Coronary artery (tissue), 2 donors: ENCODE results near the gene CD22.

ENCODE experiments used
- DNase-seq: peaks from one replicate; pipeline ENCODE4 v3.0.0-alpha.2; 2017; ENCODE audit warnings: low spot score
- H3K27ac ChIP-seq, 2 donors: fragments of 200-600 bp; sonication (generic); one replicate each; pipeline ENCODE4 v1.5.1; 2016 to 2019
- H3K4me3 ChIP-seq: fragments of 200-600 bp; sonication (generic); 2 replicates; pipeline ENCODE4 v1.5.1; 2016; ENCODE audit warnings: mild to moderate bottlenecking, moderate library complexity
- CTCF ChIP-seq: fragments of 200-600 bp; sonication (generic); IDR thresholded peaks from one replicate; pipeline ENCODE4 v1.5.1; 2019; ENCODE audit warnings: antibody characterized with exemption

CD22 gene

GRCh38 chr19:35292421-35293362, 36.3 kb upstream of the CD22 start:
- TF ChIP-seq CTCF = no peak
- no peak for DNase-seq
- no peak overlapping the region for H3K4me3 ChIP-seq
- H3K27ac ChIP-seq = no peak overlapping the region

GRCh38 chr19:35293363-35293739, 35.6 kb upstream of the CD22 start:
- no peak for TF ChIP-seq CTCF
- Histone ChIP-seq H3K27ac (no peak overlapping the region), H3K4me3 (no peak overlapping the region)
- no peak for DNase-seq

GRCh38 chr19:35293808-35294207, 35.2 kb upstream of the CD22 start:
- no peak overlapping the region for H3K27ac ChIP-seq
- no peak for DNase-seq
- no peak for TF ChIP-seq CTCF
- H3K4me3 ChIP-seq = no peak overlapping the region

GRCh38 chr19:35294328-35294727, 34.7 kb upstream of the CD22 start:
- Histone ChIP-seq H3K4me3 (no peak overlapping the region), H3K27ac (no peak overlapping the region)
- TF ChIP-seq CTCF = no peak
- no peak for DNase-seq

- no peak overlapping the region for H3K27ac ChIP-seq
- DNase-seq = no peak
- no peak for TF ChIP-seq CTCF
- no peak overlapping the region for H3K4me3 ChIP-seq
These were observed 33.9 kb upstream of the CD22 start for GRCh38 chr19:35294859-35295791.

GRCh38 chr19:35295792-35296462, 33.1 kb upstream of the CD22 start:
- no peak for DNase-seq
- Histone ChIP-seq H3K4me3 (no peak overlapping the region), H3K27ac (no peak overlapping the region)
- TF ChIP-seq CTCF = no peak
